ENCODE data around the gene NAGLU.

DNA sequence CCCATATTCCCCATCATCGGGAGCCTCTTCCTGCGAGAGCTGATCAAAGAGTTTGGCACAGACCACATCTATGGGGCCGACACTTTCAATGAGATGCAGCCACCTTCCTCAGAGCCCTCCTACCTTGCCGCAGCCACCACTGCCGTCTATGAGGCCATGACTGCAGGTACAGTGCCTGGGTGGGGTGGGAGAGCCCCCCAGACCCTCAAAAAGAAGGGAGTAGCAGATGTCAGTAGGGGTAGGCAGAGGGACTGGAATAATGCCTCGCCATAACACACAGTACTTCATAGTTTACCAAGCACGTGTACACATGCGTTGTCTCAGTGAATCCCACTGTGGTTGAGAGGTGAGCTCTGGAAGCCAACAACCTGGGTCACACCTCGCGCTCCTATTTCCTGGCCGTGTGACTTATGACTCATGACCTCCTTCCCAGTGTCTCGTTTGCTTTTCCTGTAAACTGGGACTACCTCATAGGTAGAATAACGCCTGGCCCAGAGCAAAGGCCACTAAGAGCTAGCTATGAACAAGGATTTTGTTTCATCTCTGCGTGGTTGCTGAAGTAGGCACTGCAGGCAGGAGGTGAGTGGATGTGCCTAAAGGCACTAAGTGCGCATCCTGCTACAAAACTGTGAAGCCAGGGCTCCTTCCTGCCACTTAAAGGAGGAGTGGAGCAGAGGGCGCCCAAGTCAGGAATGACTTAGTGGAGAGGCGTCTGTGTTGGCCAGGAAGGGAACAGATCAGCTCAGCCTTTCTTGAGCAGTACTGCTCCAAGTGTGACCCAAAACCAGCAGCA lies 5.2 kb downstream of the NAGLU start:
- TF ChIP-seq, protein P1, sequence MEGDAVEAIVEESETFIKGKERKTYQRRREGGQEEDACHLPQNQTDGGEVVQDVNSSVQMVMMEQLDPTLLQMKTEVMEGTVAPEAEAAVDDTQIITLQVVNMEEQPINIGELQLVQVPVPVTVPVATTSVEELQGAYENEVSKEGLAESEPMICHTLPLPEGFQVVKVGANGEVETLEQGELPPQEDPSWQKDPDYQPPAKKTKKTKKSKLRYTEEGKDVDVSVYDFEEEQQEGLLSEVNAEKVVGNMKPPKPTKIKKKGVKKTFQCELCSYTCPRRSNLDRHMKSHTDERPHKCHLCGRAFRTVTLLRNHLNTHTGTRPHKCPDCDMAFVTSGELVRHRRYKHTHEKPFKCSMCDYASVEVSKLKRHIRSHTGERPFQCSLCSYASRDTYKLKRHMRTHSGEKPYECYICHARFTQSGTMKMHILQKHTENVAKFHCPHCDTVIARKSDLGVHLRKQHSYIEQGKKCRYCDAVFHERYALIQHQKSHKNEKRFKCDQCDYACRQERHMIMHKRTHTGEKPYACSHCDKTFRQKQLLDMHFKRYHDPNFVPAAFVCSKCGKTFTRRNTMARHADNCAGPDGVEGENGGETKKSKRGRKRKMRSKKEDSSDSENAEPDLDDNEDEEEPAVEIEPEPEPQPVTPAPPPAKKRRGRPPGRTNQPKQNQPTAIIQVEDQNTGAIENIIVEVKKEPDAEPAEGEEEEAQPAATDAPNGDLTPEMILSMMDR (IDR thresholded peaks at IDR 0.05; ENCODE audit: insufficient read depth, low read length, poor library complexity, severe bottlenecking): no peak
- no peak for TF ChIP-seq EZH2phosphoT487 (conservative IDR thresholded peaks at IDR 0.05; ENCODE audit: low read length)

All from SU-DHL-6 (cell line).